ENCODE results near the gene COL1A1.

DNA sequence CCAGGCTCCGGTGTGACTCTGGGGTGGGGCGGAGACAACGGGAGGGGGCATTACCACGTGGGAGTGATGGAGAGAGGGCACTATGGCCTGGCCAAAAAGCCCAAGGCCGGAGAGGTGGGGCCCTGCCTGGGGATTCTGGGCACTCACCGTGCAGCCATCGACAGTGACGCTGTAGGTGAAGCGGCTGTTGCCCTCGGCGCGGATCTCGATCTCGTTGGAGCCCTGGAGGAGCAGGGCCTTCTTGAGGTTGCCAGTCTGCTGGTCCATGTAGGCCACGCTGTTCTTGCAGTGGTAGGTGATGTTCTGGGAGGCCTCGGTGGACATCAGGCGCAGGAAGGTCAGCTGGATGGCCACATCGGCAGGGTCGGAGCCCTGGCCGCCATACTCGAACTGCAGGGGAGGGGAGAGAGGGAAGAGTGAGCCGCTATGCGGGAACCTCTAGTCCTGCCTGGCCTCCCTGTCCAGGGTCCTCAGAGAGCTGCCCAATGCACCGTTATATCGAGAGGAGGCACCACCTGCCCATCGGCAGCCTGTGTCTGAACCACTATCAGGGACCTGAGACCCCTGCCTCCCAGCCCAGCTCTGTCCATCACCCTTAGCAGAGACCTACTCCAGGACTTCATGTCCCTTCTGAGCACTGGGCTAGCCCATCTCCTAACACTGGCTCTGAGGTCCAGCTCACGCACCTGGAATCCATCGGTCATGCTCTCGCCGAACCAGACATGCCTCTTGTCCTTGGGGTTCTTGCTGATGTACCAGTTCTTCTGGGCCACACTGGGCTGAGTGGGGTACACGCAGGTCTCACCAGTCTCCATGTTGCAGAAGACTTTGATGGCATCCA lies 15.6 kb downstream of the COL1A1 start:
- TF ChIP-seq CREB1 (IDR thresholded peaks at IDR 0.05; ENCODE audit: low read depth) (no peak), CEBPB (IDR thresholded peaks at IDR 0.05) (no peak), NFIC (IDR thresholded peaks at IDR 0.05) (no peak), EP300 (IDR thresholded peaks at IDR 0.05; ENCODE audit: borderline replicate concordance) (no peak), RAD21 (IDR thresholded peaks at IDR 0.05; ENCODE audit: low read depth) (no peak), TAF1 (IDR thresholded peaks at IDR 0.05; ENCODE audit: low read depth) (no peak), FOXM1 (IDR thresholded peaks at IDR 0.05; ENCODE audit: borderline replicate concordance, low read depth) (no peak), YY1 (IDR thresholded peaks at IDR 0.05; ENCODE audit: low read depth) (no peak), EGR1 (IDR thresholded peaks at IDR 0.05) (no peak)
- TF ChIP-seq, protein P1, sequence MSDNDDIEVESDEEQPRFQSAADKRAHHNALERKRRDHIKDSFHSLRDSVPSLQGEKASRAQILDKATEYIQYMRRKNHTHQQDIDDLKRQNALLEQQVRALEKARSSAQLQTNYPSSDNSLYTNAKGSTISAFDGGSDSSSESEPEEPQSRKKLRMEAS (IDR thresholded peaks at IDR 0.05) = no peak
- TF ChIP-seq, protein P2, sequence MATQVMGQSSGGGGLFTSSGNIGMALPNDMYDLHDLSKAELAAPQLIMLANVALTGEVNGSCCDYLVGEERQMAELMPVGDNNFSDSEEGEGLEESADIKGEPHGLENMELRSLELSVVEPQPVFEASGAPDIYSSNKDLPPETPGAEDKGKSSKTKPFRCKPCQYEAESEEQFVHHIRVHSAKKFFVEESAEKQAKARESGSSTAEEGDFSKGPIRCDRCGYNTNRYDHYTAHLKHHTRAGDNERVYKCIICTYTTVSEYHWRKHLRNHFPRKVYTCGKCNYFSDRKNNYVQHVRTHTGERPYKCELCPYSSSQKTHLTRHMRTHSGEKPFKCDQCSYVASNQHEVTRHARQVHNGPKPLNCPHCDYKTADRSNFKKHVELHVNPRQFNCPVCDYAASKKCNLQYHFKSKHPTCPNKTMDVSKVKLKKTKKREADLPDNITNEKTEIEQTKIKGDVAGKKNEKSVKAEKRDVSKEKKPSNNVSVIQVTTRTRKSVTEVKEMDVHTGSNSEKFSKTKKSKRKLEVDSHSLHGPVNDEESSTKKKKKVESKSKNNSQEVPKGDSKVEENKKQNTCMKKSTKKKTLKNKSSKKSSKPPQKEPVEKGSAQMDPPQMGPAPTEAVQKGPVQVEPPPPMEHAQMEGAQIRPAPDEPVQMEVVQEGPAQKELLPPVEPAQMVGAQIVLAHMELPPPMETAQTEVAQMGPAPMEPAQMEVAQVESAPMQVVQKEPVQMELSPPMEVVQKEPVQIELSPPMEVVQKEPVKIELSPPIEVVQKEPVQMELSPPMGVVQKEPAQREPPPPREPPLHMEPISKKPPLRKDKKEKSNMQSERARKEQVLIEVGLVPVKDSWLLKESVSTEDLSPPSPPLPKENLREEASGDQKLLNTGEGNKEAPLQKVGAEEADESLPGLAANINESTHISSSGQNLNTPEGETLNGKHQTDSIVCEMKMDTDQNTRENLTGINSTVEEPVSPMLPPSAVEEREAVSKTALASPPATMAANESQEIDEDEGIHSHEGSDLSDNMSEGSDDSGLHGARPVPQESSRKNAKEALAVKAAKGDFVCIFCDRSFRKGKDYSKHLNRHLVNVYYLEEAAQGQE (IDR thresholded peaks at IDR 0.05; ENCODE audit: low read depth) = no peak
